CD4-positive, alpha-beta T cell treated with Interleukin-15 for 4 hours (primary cell): ENCODE data around the gene LILRB1.
"Not testable (repeated sequence)": the region's sequence is repeated elsewhere in the genome, so short reads cannot be mapped to it uniquely, and the experiment has no call there.

Experiments
- DNase-seq: peaks from one replicate; pipeline ENCODE4 v3.0.0-alpha.2; 2020; ENCODE audit warnings: low spot score

The LILRB1 gene

GRCh38 chr19:54624934-54625730 lies 5.2 kb upstream of the LILRB1 start:
- DNase-seq, result not testable (repeated sequence)

GRCh38 chr19:54626757-54627156 lies 3.5 kb upstream of the LILRB1 start:
- DNase-seq, result no peak

- not testable (repeated sequence) for DNase-seq
Measured at GRCh38 chr19:54627912-54628311, 2.4 kb upstream of the LILRB1 start.

GRCh38 chr19:54630782-54631181 lies 498 bp downstream of the LILRB1 start:
- DNase-seq, result no peak

GRCh38 chr19:54631489-54632337 lies 1.4 kb downstream of the LILRB1 start:
- not testable (repeated sequence) for DNase-seq

- not testable (repeated sequence) for DNase-seq
Measured at GRCh38 chr19:54632517-54632916, 2.2 kb downstream of the LILRB1 start.

- no peak for DNase-seq
Measured at GRCh38 chr19:54633401-54633800, 3.1 kb downstream of the LILRB1 start.

- not testable (repeated sequence) for DNase-seq
Measured at GRCh38 chr19:54636081-54636480, 5.8 kb downstream of the LILRB1 start.

GRCh38 chr19:54638683-54639082 lies 8.4 kb downstream of the LILRB1 start:
- DNase-seq, result no peak

GRCh38 chr19:54642953-54643352 lies 12.7 kb downstream of the LILRB1 start:
- DNase-seq, result not testable (repeated sequence)

- DNase-seq, result not testable (repeated sequence)
Measured at GRCh38 chr19:54643583-54643982, 13.3 kb downstream of the LILRB1 start.

- no peak for DNase-seq
Measured at GRCh38 chr19:54644056-54644455, 13.8 kb downstream of the LILRB1 start.

- DNase-seq, result no peak
Measured at GRCh38 chr19:54646331-54646841, 16.1 kb downstream of the LILRB1 start.

- no peak for DNase-seq
Measured at GRCh38 chr19:54648129-54648528, 17.8 kb downstream of the LILRB1 start.

GRCh38 chr19:54650108-54650655 lies 19.9 kb downstream of the LILRB1 start:
- no peak for DNase-seq

GRCh38 chr19:54653181-54653809 lies 23.0 kb downstream of the LILRB1 start:
- peak; percentile 9 for DNase-seq

GRCh38 chr19:54654447-54655321 lies 24.4 kb downstream of the LILRB1 start:
- no peak for DNase-seq

GRCh38 chr19:54659300-54659699 lies 29.0 kb downstream of the LILRB1 start:
- no peak for DNase-seq

GRCh38 chr19:54660306-54660705 lies 30.0 kb downstream of the LILRB1 start:
- DNase-seq, result no peak

- DNase-seq, result no peak
Measured at GRCh38 chr19:54660964-54661363, 30.7 kb downstream of the LILRB1 start.
